Measurements from ENCODE around the gene HAUS1. TPM values are rescaled to one million over a fixed set of nuclear protein-coding genes. Genes with fewer than 3 reads are reported as not detected.
A peak's percentile ranks its signal among the peaks of the same experiment; 100 is the strongest.

HAUS1 gene
- total RNA-seq, 1 experiment from 2014 or later = 33.3 TPM

DNA sequence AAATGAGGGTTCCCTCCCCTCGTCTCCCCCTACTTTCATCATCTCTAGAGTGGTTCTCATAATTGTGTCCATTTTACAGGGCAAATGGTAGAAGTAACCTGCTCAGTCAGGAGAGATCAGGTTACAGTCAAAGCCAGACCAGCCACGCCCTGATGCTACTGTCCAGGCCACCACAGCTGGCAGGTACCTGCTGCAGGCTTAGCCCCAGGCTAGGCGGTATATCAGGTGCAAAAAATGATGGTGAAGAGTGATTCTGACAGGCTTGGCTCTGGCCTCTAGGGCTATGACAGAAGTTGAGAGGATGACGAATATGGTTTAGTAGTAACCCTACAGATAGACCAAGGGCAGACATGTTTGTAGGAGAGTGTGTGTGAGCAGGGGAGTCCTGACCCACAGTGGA is 67.1 kb downstream of the HAUS1 start:
- TF ChIP-seq EZH2 (IDR thresholded peaks at IDR 0.05; ENCODE audit: low read depth) = no peak
- TF ChIP-seq, protein P1, sequence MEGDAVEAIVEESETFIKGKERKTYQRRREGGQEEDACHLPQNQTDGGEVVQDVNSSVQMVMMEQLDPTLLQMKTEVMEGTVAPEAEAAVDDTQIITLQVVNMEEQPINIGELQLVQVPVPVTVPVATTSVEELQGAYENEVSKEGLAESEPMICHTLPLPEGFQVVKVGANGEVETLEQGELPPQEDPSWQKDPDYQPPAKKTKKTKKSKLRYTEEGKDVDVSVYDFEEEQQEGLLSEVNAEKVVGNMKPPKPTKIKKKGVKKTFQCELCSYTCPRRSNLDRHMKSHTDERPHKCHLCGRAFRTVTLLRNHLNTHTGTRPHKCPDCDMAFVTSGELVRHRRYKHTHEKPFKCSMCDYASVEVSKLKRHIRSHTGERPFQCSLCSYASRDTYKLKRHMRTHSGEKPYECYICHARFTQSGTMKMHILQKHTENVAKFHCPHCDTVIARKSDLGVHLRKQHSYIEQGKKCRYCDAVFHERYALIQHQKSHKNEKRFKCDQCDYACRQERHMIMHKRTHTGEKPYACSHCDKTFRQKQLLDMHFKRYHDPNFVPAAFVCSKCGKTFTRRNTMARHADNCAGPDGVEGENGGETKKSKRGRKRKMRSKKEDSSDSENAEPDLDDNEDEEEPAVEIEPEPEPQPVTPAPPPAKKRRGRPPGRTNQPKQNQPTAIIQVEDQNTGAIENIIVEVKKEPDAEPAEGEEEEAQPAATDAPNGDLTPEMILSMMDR (conservative IDR thresholded peaks at IDR 0.05) = no peak
- H2AFZ ChIP-seq = no peak overlapping the region
- no peak overlapping the region for H3K4me3 ChIP-seq
- ChIA-PET CTCF (no interaction called here), POLR2A (ENCODE audit: unreplicated experiment) (interaction anchor here (0.7 kb wide), 1 partner anchor 103 kb away, joined by 3 read pairs; no protein-coding TSS in a partner anchor)
- DNase-seq = peak in 1 of 2 experiments; percentile 57
- H3K79me2 ChIP-seq (ENCODE audit: low read depth) = peaks cover 25% of the 10 kb centered on the region
- H3K9me3 ChIP-seq (ENCODE audit: insufficient read depth, low read depth) = no peaks in the 10 kb centered on the region
- no TSS peak for BruUV-seq (replicated peaks)
- H3K4me1 ChIP-seq (replicated peaks; ENCODE audit: insufficient read depth) = peaks cover 42% of the 10 kb centered on the region
- no peaks in the 10 kb centered on the region for H3K9me2 ChIP-seq (ENCODE audit: insufficient read depth)
- no peak overlapping the region for H3K4me2 ChIP-seq
- intact Hi-C loops (cut with micrococcal nuclease; ENCODE audit: unreplicated experiment) = loop anchor here (5.0 kb wide), 1 partner anchor 151 kb away; no protein-coding TSS in a partner anchor
- peaks cover 13% of the 10 kb centered on the region; the same call in 1 of the 2 replicates for H4K20me1 ChIP-seq (ENCODE audit: insufficient read depth)
- H3K27me3 ChIP-seq (ENCODE audit: insufficient read depth, low read depth) = no peaks in the 10 kb centered on the region
- no peak overlapping the region for H3K27ac ChIP-seq
- peaks cover 37% of the 10 kb centered on the region for H3F3A ChIP-seq (ENCODE audit: insufficient read depth, low read depth)
- H3K36me3 ChIP-seq (ENCODE audit: low read depth) = no peaks in the 10 kb centered on the region

- H3K27me3 ChIP-seq (ENCODE audit: insufficient read depth, low read depth) = no peaks in the 10 kb centered on the region
- peak overlapping the region; percentile 98 for H3K4me3 ChIP-seq
- H3K27ac ChIP-seq = peak overlapping the region; percentile 78
- ChIA-PET POLR2A (ENCODE audit: unreplicated experiment) (interaction anchor here (0.5 to 1.4 kb wide), 7 partner anchors 15 to 26 kb away, joined by 3 to 11 read pairs (median 4); no protein-coding TSS in a partner anchor), CTCF (interaction anchor here (0.6 to 2.0 kb wide), 14 partner anchors 9 to 1569 kb away, joined by 3 to 15 read pairs (median 4); no protein-coding TSS in a partner anchor)
- H3K4me2 ChIP-seq = peak overlapping the region; percentile 82
- TSS peak; percentile 49 for BruUV-seq (replicated peaks)
- no peaks in the 10 kb centered on the region for H3K9me3 ChIP-seq (ENCODE audit: insufficient read depth, low read depth)
- TF ChIP-seq, protein P1 (conservative IDR thresholded peaks at IDR 0.05) = peak; percentile 91
- no peak for TF ChIP-seq EZH2 (IDR thresholded peaks at IDR 0.05; ENCODE audit: low read depth)
- H3K79me2 ChIP-seq (ENCODE audit: low read depth) = peaks cover 48% of the 10 kb centered on the region
- no peaks in the 10 kb centered on the region for H3K9me2 ChIP-seq (ENCODE audit: insufficient read depth)
- peak overlapping the region; percentile 98 for H2AFZ ChIP-seq
- no peaks in the 10 kb centered on the region for H3K36me3 ChIP-seq (ENCODE audit: low read depth)
- peaks cover 34% of the 10 kb centered on the region for H3K4me1 ChIP-seq (replicated peaks; ENCODE audit: insufficient read depth)
- H4K20me1 ChIP-seq (ENCODE audit: insufficient read depth) = peaks cover 30% of the 10 kb centered on the region
- peak; percentile 82 to 83 for DNase-seq
- intact Hi-C loops (cut with micrococcal nuclease; ENCODE audit: unreplicated experiment) = loop anchor here (1.0 to 5.0 kb wide), 2 partner anchors 21 to 149 kb away; no protein-coding TSS in a partner anchor
- peaks cover 37% of the 10 kb centered on the region for H3F3A ChIP-seq (ENCODE audit: insufficient read depth, low read depth)
These were observed 69.5 kb downstream of the HAUS1 start for GRCh38 chr18:46173393-46174341.

GRCh38 chr18:46174342-46175041 is 70.3 kb downstream of the HAUS1 start:
- ChIA-PET POLR2A (ENCODE audit: unreplicated experiment) (interaction anchor here (0.6 kb wide), 1 partner anchor 27 kb away, joined by 5 read pairs; no protein-coding TSS in a partner anchor), CTCF (interaction anchor here (1.6 to 2.0 kb wide), 3 partner anchors 15 to 38 kb away, joined by 10 to 15 read pairs (median 12); no protein-coding TSS in a partner anchor)
- peak in 1 of 2 experiments; percentile 39 for DNase-seq
- H3K27ac ChIP-seq = no peak overlapping the region; the same call in 1 of the 2 replicates
- intact Hi-C loops (cut with micrococcal nuclease; ENCODE audit: unreplicated experiment) = loop anchor here (5.0 kb wide), 1 partner anchor 148 kb away; no protein-coding TSS in a partner anchor
- peak overlapping the region; percentile 98 for H3K4me3 ChIP-seq
- peak overlapping the region; percentile 87 for H2AFZ ChIP-seq
- peaks cover 29% of the 10 kb centered on the region for H3F3A ChIP-seq (ENCODE audit: insufficient read depth, low read depth)
- BruUV-seq (replicated peaks) = no TSS peak
- TF ChIP-seq, protein P1 (conservative IDR thresholded peaks at IDR 0.05) = no peak
- TF ChIP-seq EZH2 (IDR thresholded peaks at IDR 0.05; ENCODE audit: low read depth) = no peak
- peak overlapping the region; percentile 82 for H3K4me2 ChIP-seq
- peaks cover 35% of the 10 kb centered on the region for H4K20me1 ChIP-seq (ENCODE audit: insufficient read depth)
- H3K9me3 ChIP-seq (ENCODE audit: insufficient read depth, low read depth) = no peaks in the 10 kb centered on the region
- H3K4me1 ChIP-seq (replicated peaks; ENCODE audit: insufficient read depth) = peaks cover 26% of the 10 kb centered on the region
- H3K9me2 ChIP-seq (ENCODE audit: insufficient read depth) = no peaks in the 10 kb centered on the region
- H3K27me3 ChIP-seq (ENCODE audit: insufficient read depth, low read depth) = no peaks in the 10 kb centered on the region
- H3K36me3 ChIP-seq (ENCODE audit: low read depth) = no peaks in the 10 kb centered on the region
- peaks cover 56% of the 10 kb centered on the region for H3K79me2 ChIP-seq (ENCODE audit: low read depth)

Measured in PC-9 (cell line).